Endothelial cell of umbilical vein (primary cell): Measurements from ENCODE around the gene DPP9.

Experiments used
- CTCF ChIP-seq, 2 donors: IDR thresholded peaks; 1 replicate in 1 of 2; 2 replicates in 1 of 2; pipeline ENCODE4 v1.5.1; 2011; ENCODE audit warnings: low read length in 2 of 2, mild to moderate bottlenecking in 2 of 2, moderate library complexity in 2 of 2, control low read depth in 1 of 2, inconsistent platforms in 1 of 2, low read depth in 1 of 2; ENCODE audit not compliant: insufficient read depth in 1 of 2; ENCODE audit errors: extremely low read depth in 1 of 2
- MAX ChIP-seq: IDR thresholded peaks from 2 replicates; pipeline ENCODE4 v1.6.1; 2011; ENCODE audit not compliant: insufficient read depth, insufficient read length
- POLR2A ChIP-seq: IDR thresholded peaks from 2 replicates; pipeline ENCODE4 v1.6.1; 2012; ENCODE audit warnings: low read depth, mild to moderate bottlenecking, control low read depth, low read length

GRCh38 chr19:4699826-4700692 lies 23.6 kb downstream of the DPP9 start:
- TF ChIP-seq MAX, result no peak
- no peak for TF ChIP-seq POLR2A
- TF ChIP-seq CTCF (IDR thresholded peaks at IDR 0.05; ENCODE audit: extremely low read depth in 1 of 2, insufficient read depth in 1 of 2, low read depth in 1 of 2, low read length in 2 of 2), result no peak
